HT-29 (cell line): Measurements from ENCODE around the gene N4BP2L2. TPM values are rescaled to one million over a fixed set of nuclear protein-coding genes. Genes with fewer than 3 reads are reported as not detected.

Source experiments
- DNase-seq: peaks from one replicate; pipeline ENCODE4 v3.0.0-alpha.2; 2015; ENCODE audit warnings: low spot score
- total RNA-seq: library from RNA; depleted of rRNA; stranded (reverse); fragments of >200 nt; shearing (Covaris generic); gene quantifications from 2 replicates; pipeline ENCODE4 v1.2.3, GENCODE V29; 2014

Gene N4BP2L2
- total RNA-seq, 1 experiment from 2014 or later: 68.6 TPM

DNA sequence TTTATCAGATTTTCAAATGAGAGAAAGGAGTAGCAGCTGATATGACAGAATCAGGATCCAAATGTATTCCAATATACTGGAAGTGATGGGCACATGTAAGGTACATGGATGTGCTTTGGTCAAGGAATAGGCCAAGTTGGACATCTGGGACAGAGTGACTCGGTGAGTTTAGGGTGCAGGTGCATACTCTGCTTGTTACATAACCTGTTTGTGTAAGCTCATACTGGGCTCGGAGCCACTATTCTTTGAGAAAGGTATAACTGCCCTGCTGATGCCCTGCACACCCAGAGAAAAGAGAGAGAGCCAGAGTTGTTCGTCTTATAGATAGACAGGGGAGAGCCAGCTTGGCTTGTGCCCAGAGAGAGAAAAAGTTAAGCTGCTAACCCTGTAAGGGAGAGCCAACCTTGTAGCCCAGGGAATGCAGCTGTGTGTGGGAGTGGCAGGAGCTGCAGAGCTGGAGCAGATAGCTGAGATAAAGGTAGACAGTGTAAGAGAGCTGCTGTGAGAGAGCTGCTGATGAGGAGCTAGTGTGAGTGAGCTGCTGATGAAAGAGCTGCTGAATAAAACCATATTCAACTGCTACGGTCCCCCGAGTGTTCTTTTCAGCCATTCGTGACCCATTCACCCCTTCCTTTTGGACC lies 70.0 kb downstream of the N4BP2L2 start:
- no peak for DNase-seq

GRCh38 chr13:32456591-32456990 lies 82.0 kb downstream of the N4BP2L2 start:
- DNase-seq: no peak

GRCh38 chr13:32455594-32455903 lies 83.0 kb downstream of the N4BP2L2 start:
- no peak for DNase-seq

GRCh38 chr13:32454886-32455593 lies 83.6 kb downstream of the N4BP2L2 start:
- no peak for DNase-seq

DNA sequence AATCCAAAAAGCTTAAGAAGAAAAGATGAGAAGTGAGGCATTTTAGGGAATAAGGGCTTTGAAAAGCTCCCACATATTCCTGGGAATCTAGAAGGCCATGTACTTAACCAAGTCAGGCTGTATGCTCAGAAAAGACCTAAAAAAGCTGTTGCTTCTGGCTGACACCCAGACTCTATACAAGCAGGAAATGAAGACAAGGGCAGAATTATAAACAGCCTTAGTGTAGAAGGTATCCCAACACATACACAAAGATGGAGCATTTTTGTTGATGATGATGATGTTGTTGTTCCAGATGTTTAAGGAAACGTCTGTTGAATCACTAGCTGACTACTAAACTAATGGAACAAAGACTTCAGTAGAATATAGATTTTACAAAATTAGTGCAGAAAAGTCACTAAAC lies 84.6 kb downstream of the N4BP2L2 start:
- DNase-seq: no peak

- DNase-seq: no peak
These were observed 89.6 kb downstream of the N4BP2L2 start for GRCh38 chr13:32448972-32449371.

DNA sequence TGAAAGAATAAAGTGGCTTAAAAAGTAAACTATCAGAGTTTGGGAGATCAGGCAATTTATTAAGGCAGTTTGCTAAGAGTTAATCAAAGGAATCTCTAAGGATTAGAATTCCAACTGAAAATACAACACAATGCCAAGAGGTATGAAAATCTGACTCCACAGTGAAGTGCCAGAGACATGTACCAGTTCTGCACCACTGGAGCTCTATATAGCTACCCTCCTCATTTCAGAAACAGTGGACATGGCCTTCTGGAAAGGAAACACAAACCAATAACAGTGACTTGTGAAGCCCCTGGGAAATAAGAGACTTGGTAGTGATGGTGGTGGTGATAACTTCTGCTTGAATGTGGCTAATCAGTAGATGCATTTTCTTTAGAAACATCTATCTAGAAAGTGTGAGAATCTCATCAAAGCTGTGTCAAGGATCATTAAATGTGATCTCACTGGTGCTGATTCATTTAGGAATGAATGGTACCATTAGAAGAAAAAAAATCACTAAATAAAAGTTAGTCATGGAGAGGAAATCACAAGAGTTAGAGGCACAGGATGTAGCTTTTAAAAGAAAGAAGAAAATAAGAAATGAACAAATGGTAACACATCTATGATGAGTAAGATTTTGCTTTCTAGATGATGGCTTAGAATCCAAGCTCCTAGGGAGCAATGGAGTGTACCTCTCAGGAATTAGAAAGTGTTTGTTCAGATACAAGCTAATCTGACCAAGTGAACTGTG lies 90.5 kb downstream of the N4BP2L2 start:
- DNase-seq: no peak

GRCh38 chr13:32446773-32447465 lies 91.7 kb downstream of the N4BP2L2 start:
- no peak for DNase-seq

- DNase-seq: no peak
These were observed 92.4 kb downstream of the N4BP2L2 start for GRCh38 chr13:32446220-32446619.

DNA sequence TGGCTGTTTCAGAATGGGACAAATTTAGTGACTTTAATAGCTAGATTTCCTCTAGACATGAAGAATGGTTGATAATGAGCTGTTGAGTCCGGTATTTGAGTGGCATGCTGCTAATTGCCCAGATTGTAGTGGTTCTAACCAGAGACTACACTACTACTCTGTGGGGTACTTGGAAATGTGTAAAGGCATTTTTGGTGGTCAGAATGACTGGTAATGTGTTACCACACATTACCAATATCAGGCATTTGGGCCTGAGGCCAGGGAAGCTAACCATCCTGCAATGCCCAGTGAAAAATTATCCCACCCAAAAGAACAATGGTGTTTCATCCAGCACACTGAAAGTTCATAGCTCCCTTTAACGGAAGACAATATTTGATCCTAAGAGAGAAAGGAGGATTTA lies 93.1 kb downstream of the N4BP2L2 start:
- DNase-seq: no peak

DNA sequence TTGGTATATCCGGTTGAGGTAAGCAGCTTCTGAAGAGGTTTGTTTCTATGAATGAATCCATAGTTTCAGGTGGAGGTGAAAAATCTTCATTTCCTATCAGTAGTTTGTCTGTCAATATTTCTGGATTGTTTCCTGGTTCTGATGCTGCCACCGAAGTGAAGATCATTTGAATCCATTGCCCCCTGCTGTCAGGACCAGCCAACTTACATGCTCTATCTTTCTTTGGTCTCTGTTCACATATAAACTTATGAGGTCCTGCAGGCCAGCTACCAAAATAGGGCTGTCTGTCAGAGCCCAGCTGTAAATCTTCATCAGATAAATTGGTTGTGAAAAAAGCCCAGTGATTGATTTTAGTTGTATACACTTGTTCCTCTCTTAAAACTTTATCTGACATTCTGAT lies 95.5 kb downstream of the N4BP2L2 start:
- peak; percentile 89 for DNase-seq

DNA sequence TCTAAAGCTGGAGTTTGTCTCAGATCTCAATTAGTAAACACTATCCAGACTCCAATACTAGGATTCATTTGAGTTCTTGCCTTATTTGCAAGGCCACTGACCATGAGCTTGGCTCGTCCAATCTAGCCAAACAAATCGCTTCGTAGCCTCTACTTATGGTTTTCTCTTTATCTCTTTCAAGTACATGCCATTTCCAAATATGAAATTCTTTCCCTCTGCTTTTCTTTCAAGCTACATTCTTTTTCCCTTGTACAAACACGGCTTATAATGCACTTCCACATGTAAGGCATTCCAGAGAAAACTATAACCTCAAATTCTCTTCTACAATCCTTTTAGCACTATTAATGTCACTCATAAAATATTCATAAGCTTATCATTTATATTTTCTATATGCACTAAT lies 99.7 kb downstream of the N4BP2L2 start:
- DNase-seq: no peak

DNA sequence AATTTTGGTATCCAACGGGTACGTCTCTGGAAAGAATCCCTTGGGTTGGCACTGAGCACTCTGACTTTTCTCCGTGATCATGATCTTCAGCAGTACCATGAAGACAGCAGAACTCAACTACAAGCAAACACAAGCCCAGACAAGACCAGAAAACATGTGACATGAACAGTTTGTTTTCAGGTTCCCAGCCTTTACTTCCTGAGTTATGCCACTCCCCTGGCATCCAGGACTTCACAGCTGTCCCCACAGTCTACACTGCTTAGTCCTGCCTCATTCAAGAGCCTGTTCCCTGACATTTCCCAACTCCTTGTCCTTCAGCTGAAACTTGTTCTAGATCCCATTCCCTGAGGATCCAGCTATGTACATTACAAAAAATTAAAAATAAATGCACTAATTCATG lies 105.7 kb downstream of the N4BP2L2 start:
- peak; percentile 24 for DNase-seq

- no peak for DNase-seq
These were observed 107.2 kb downstream of the N4BP2L2 start for GRCh38 chr13:32431361-32431760.

DNA sequence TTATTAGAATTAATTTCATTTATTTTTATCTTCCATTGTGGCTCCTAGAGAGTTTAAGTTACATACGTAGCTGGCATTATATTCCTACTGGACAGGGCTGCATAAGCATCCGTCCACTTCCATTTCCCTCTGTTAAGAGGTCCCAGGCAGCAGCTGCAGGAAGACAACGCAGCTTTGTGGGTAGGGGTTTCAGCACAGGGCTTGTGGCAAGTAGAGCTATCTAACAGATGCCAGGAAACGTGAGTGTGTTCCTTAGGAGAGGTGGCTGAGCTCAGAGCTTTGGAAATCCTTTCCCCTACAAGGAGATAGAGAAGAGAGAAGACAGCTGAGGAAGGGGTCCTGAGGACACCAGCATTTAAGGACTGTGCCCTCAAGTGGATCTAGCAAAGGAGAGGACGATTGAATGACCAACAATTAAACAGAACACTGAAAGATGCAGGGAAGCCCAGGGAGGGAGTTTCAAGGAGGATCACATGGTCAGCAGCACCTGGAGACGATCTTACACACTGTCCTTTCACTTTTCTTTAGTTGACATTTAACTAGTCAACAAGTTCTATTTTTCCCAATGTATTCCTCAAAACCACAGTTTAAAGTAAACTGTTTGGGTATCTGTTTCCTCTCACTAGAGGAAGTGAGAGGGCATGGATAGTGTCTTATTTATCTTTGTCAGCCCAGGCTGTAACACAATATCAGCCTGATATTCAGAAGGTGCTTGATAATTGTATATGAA lies 108.4 kb downstream of the N4BP2L2 start:
- DNase-seq: no peak

- DNase-seq: no peak
These were observed 109.1 kb downstream of the N4BP2L2 start for GRCh38 chr13:32429433-32429909.

- DNase-seq: peak; percentile 19
These were observed 109.8 kb downstream of the N4BP2L2 start for GRCh38 chr13:32428581-32429432.

DNA sequence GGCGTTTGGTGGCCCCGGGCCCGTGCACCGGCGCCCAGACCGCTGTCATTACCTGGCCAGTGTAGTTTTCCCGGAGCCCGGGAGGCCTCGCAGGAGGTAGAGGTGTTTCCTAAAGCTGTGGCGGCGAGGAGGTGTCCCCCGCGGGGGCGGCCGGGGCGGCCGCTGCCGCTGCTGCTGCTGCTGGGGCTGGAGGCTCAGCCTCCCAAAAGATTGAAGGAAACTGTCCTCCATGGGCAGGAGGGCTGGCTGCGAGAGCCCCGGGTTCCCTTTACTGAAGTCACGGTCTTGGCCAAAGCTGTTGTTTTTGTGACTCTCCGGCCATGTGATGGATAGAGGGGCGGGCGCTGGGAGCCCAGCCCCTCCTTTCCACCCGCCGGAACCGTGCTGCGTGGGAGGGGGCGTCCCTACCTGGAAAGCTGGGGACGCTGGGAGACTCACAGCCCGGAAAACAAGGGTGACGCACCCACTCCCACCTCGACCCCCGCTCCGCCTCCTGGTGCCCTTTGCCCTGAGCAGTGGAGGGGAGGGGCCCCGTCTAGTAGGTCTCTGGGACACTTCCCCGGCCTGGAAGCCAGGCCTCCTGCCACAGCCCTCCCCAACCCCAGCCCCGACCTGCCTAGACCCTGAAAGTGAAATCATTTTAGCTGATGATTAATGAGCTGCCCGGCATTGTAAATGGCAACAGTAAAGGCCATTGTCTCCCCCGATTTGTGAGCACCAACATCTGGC lies 110.6 kb downstream of the N4BP2L2 start, which contains the start of gene N4BP2L1:
N4BP2L1 (minus strand) TSS at position 279 of the 729 bp plus-strand sequence; CDS start at position 231, 48 bp downstream.
- peak; percentile 47 for DNase-seq

DNA sequence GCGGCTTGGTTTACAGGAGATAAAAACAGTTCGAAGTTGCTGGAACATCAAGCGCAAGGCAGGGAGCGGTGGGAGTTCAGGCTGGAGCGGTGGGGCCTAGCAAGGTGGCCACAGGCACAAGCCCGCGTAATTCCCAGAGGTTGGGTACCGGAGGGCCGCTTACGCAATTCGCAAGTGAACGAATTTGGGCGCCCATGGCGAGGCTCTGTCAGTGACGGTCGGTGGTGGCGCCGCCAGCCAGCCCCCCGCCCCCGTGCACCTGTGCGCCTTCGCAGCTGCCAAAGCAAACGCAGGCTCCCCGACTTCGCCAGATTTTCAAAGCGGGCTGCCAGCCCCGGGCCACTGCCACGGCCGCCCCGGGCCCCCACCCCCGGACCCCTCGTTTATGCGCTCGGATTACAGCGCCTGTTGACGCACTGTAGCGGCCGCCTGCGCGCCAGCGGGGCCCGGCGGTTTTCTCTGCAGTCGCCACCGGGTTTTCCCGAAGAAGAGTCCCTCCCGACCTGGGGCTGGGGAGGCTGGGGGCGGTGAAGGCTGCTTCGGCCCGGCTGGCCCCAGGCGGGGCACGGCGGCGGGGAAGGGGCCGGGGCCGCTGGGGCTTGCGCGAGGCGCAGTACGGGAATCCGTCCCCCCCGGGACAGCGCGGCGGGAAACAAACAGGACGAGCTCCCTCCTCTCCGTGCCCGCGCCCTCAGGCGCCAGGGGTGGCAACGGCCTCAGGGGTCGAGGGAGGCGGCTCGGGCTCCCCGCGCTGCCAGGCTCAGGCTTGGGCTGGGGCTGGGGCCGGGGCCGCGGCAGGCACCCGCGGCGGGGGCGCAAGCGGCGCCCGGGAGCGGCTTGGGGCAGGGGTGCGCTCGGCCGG lies 111.4 kb downstream of the N4BP2L2 start:
- DNase-seq: peak; percentile 25
